Nucleus accumbens (tissue), 56 donors: ENCODE results near the gene SHROOM4.

ENCODE experiments used
- DNase-seq, 56 donors: peaks; one replicate each; lab custom pipeline; 2025; lab: John Stamatoyannopoulos, UW

SHROOM4 gene

DNA sequence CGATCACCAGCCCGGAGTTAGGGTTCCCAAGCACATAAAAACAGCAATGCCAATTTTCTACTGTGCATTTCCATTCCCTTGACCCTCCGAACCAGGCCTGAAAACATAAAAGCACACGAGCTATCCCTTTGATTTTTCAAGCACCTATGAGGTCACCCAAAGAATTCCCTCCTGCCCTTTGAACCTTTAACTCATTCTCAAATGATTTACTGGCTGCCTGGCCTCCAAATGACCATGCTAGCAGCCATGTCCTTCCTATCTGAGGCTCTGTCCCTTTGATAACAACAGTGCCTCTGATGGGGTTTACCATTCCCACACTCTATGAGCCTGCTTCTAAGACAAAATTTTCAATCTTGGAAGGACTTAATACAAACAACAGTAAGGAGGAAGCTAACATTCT, 15.2 kb downstream of the SHROOM4 start:
- no peak for DNase-seq

DNA sequence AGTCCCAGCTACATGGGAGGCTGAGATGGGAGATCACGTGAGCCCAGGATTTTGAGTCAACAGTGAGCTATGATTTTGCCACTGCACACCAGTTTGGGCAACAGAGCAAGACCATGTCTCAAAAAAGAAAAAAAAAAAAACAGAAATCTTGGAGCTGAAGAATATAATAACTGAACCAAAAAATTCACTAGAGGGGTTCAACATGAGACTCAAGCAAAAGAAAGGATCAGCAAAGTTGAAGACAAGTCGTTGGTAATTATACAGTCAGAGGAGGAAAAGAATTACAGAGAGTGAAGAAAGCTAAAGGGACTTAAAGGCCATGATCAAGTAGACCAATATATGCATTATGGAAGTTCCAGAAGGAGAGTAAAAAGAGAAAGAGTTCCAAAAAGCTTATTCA, 26.9 kb downstream of the SHROOM4 start:
- DNase-seq, result no peak

DNA sequence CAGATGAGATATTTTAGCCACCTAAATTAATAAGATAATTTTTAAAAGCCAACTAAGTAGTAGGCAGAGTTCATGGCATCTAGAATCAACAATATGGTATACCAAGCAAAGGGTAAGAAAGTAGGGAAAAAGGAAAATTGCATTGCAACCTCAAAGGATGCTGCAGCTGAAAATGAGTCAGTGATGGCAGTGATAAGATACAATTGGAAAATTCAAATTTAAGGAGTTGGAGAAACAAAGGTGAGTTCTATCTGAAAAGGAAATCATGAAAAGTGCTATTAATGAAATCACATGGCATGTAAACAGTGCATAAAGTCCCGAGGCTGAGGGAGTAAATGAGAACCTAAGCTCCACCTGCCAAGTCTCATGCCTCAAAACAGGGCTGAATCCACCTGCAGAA, 33.9 kb downstream of the SHROOM4 start:
- no peak for DNase-seq

- no peak for DNase-seq
Measured at GRCh38 chrX:50779694-50780093, 34.3 kb downstream of the SHROOM4 start.

DNA sequence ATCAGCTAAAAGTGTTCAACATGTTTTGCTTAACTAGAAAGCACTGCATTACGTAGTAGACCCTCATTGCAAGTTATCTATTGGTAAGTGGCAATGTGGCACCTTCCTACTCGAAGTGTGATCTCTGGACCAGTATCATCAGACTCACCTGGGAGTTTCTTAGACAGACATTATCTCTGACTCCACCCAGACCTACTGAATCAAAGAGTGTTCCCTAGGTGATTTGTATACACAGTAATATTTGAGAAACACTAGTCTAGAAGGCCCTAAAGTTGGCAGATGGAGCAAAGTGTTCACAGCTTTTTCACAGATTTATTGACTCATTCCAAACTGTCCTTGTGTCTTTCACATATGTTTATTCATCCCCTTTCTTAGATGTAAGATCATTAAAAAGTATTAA, 35.7 kb downstream of the SHROOM4 start:
- DNase-seq, result no peak

- no peak for DNase-seq
Measured at GRCh38 chrX:50776248-50776647, 37.7 kb downstream of the SHROOM4 start.

GRCh38 chrX:50771382-50771781, 42.6 kb downstream of the SHROOM4 start:
- DNase-seq, result no peak

DNA sequence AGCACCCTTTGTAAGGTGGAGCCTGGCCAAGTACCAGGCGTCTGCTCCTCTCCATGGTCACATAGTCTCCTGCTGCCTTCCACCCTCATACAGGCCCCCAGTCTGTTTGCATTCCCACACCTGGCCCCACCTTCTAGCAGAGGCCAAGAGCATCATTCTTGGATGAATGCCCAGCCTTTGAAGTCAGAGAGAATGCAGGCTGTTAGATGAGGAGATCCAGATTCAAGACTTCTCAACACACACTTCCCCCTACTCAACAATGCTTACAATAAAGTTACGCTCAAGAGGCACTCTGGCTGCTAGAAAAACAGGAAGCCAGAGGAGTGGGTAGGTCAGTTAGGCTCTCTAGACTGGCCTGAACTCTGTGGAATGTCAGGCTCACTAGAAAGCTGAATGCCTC, 43.3 kb downstream of the SHROOM4 start:
- DNase-seq, result no peak

- peak in 43 of 56 donors; percentile 1 to 70 (median 28) for DNase-seq
Measured at GRCh38 chrX:50769389-50770063, 44.5 kb downstream of the SHROOM4 start.

GRCh38 chrX:50768801-50769200, 45.2 kb downstream of the SHROOM4 start:
- no peak for DNase-seq

DNA sequence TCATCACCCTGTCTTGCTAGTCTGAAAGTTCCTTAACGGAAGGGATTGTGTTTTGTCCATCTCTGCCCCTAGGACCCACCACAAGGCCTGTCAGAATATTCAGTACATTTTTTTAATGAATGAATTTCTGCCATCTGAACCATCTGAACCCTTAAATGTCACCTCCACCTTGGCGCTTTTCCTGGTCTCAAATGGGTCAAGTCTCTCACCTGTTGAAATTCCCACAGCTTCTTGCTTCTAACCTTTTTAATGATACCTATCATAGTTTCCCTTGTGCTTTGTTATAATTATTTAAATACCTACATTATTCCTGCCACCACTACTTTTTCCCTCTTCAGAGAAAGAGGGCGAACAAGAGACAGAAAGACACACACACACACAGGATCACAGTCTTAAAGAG, 48.0 kb downstream of the SHROOM4 start:
- no peak for DNase-seq

DNA sequence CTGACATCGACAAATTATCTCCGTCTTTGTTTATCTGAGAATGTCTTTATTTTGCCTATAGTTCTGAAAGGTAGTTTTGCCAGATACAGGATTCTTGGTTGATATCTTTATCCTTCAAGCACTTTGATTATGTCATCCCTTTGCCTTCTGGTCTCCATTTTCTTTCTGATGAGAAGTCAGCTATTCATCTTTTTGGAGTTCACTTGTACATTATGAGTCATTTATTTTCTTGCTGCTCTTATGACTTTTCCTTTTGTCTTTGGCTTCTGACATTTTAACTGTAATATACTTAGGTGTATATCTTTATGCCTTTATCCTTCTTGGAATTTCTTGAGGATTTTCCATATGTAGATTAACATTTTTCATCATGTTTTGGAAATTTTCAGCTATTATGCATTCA, 51.4 kb downstream of the SHROOM4 start:
- no peak for DNase-seq

GRCh38 chrX:50756276-50756675, 57.7 kb downstream of the SHROOM4 start:
- no peak for DNase-seq

DNA sequence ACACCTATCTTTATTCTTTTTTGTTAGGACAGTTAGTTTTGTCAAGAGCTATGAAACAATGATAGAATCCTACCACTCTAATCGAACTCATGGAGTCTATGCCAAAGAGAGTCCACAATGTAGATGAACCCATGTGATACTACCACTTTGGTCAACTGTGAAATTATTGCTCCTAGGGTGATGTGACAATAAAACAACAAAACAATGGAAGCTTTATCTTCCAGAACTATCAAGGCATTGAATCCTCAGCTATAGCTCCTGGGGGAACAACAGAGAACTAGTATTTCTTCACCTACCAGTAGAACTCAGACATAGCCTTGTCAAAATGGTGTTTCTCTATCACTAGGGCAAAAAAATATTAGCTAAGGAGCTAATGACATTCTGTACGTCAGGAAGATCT, 62.9 kb downstream of the SHROOM4 start:
- DNase-seq, result no peak

DNA sequence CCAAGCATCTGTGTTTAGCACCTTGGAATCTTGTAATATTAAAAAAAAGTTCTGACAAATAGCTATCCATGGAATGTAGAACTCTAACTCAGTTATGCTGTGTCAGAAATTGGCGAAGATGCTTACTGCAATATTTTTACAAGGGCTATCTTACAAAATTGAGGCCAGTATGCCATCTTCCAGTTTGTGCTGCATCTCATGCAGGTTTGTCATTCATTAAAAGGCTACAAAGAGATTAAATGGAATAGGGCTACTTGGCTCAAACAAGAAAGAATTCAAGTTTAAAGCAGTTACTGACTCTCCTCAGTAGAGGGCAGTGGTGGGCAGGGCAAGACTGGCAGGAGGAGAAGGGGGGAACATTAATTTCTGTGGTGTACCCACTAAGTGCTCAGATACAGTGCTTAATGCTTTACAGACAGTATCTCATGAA, 66.5 kb downstream of the SHROOM4 start:
- peak in 13 of 56 donors; percentile 0 to 17 (median 2) for DNase-seq

GRCh38 chrX:50736656-50737055, 77.3 kb downstream of the SHROOM4 start:
- no peak for DNase-seq

DNA sequence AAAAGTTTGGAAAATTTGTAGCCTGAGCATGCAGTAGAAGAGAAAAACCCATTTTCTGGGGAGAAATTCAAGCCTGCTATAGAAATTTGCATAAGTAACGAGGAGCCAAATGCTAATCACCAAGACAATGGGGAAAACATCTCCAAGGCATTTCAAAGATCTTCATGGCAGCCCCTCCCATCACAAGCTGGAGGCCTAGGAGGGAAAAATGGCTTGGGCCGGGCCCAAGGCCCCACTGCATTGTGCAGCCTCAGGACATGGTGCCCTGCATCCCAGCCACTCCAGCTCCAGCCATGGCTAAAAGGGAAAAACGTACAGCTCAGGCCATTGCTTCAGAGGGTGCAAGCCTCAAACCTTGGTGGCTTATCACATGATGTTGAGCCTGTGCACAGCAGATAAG, 87.7 kb downstream of the SHROOM4 start:
- DNase-seq, result no peak

GRCh38 chrX:50725310-50725709, 88.7 kb downstream of the SHROOM4 start:
- no peak for DNase-seq

DNA sequence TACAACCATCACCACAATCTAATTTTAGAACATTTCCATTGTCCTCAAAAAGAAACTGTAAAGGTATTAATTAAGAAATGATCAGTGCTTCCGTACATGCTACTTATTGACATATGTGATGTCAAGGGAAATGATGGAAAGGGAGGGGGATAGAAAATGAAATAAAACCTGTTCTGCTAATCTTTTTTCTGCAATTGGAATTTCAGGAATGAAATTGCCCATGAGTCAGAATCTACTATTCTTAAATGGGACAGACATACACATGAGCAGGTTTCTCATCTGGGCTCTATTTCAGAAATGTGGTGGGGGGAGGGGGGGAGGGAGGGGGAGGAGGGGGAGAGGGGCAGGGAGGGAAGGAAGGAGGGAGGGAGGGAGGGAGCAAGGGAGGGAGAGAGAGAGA, 91.0 kb downstream of the SHROOM4 start:
- no peak for DNase-seq

DNA sequence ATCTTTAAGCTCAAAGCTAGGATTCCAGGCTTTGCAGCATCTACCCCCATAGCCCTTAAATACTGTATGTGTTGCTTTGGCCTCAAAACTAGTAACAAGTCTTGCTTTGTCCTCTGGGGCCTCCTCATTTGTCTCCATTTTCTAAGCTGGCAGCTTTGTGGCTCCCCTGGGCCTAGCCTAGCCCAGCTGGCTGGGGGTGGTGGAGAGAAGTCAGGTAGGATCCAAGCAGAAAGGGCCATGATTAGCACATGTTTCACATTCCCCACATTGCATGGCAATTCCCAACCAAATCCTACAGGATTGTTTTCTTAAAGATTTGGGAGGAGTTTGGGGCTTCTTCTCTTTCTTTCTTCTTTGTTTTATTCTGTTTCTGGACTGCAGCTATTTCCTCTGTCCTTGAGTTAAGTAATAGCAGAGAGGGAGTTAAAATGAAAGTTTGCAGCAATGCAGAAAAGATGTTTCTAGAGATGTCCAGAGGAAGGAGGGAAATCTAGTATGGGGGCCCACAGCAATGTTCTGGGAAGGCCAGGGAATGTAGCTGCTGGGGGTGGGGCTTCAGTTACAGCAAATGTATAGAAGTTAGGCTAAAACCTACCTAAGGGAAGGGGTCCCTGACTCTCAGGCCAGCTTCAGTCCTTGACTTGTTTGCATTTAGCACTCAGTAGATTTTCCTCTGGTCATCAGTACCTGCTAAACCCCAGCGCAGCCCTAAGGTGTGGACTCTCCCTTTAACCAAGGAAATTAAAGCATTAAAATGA, 92.1 kb downstream of the SHROOM4 start:
- no peak for DNase-seq

GRCh38 chrX:50719614-50720013, 94.4 kb downstream of the SHROOM4 start:
- DNase-seq, result no peak

DNA sequence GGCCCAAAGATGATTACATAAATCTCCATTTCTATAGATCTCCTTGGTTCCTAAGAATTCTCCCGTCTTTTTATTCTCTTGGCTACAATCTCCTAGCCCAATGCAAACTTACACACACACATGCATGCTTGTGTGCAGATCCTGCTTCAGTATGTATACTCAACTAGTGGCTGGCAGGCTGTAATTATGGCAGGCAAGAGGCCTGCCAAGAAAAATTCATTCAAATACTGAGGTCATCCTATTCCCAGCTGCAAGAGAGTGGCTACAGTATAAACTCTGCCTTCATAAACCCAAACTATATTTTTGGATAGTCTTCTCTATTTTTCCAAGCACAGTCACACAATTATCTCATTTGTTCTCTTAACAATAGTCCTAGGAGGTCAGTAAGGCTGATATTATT, 95.2 kb downstream of the SHROOM4 start:
- no peak for DNase-seq
